Breast epithelium (tissue), 4 donors: ENCODE data around the gene NHP2. TPM values are rescaled to one million over a fixed set of nuclear protein-coding genes. Genes with fewer than 3 reads are reported as not detected.
"Not testable (repeated sequence)": the region's sequence is repeated elsewhere in the genome, so short reads cannot be mapped to it uniquely, and the experiment has no call there.

Experiments used
- DNase-seq, 2 donors: peaks; one replicate each; pipeline ENCODE4 v3.0.0-alpha.2; 2019; ENCODE audit warnings: low spot score in 2 of 2
- H3K27ac ChIP-seq, 2 donors: fragments of 200-600 bp; sonication (generic) in 1 of 2; one replicate each; pipeline ENCODE4 v1.5.1; 2016 to 2019; ENCODE audit warnings: mild to moderate bottlenecking in 1 of 2
- H3K27me3 ChIP-seq, 2 donors: fragments of 200-600 bp; sonication (generic) in 1 of 2; one replicate each; pipeline versions ENCODE4 v1.5.1 to v1.6.0; 2017 to 2019; ENCODE audit warnings: control low read depth in 1 of 2, mild to moderate bottlenecking in 1 of 2
- H3K36me3 ChIP-seq: fragments of 200-600 bp; one replicate; pipeline ENCODE4 v1.5.1; 2019
- H3K4me1 ChIP-seq, 2 donors: fragments of 200-600 bp; sonication (generic); one replicate each; pipeline ENCODE4 v1.5.1; 2016 to 2019; ENCODE audit warnings: control low read depth in 1 of 2
- H3K4me3 ChIP-seq, 3 donors: fragments of 200-600 bp; sonication (generic); 1 replicate in 2 of 3; 2 replicates in 1 of 3; pipeline ENCODE4 v1.5.1; 2016 to 2019; ENCODE audit warnings: mild to moderate bottlenecking in 3 of 3, moderate library complexity in 2 of 3
- H3K9me3 ChIP-seq, 2 donors: fragments of 200-600 bp; sonication (generic) in 1 of 2; one replicate each; pipeline ENCODE4 v1.5.1; 2016 to 2019; ENCODE audit warnings: control low read depth in 1 of 2
- POLR2A ChIP-seq: fragments of 450-650 bp; IDR thresholded peaks from one replicate; pipeline ENCODE4 v1.6.1; 2016; ENCODE audit warnings: antibody characterized with exemption, mild to moderate bottlenecking, moderate library complexity
- POLR2AphosphoS5 ChIP-seq, 3 donors: sonication (generic); formaldehyde crosslinking; IDR thresholded peaks; one replicate each; pipeline ENCODE4 v1.6.1; 2017; ENCODE audit warnings: antibody characterized with exemption in 3 of 3
- intact Hi-C: fragments of 100-400 bp; cut with DNase I; formaldehyde crosslinking; loops from one replicate; pipeline ENCODE4 v1.15.1; 2023; ENCODE audit warnings: low total_unique reads
- total RNA-seq, 3 donors: library from RNA; depleted of rRNA; stranded (reverse); fragments of >200 nt; gene quantifications; one replicate each; pipeline ENCODE4 v1.1.0, GENCODE V29; 2016
- TF ChIP-seq, protein P1 (sequence below), 3 donors: fragments of 450-650 bp; IDR thresholded peaks; one replicate each; pipeline ENCODE4 v1.5.1; 2016 to 2017; ENCODE audit warnings: antibody characterized with exemption in 3 of 3, mild to moderate bottlenecking in 3 of 3, moderate library complexity in 3 of 3

NHP2 gene
- total RNA-seq, 3 donors from 2014 or later: 148 to 256 (median 220) TPM

DNA sequence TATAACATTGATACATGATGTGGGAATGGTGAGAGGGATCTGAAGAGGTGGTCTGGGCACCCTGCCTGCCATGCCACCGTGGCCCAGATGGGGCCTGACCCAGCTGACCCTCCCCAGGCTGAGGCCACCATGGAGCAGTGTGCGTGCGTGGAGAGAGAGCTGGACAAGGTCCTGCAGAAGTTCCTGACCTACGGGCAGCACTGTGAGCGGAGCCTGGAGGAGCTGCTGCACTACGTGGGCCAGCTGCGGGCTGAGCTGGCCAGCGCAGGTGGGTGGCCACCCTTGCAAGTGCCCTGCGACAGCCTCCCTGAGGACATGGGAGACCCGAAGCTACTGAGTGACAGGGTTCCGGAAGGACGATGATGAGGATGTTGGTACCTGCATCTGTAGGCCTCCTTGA lies 15.7 kb downstream of the NHP2 start:
- Histone ChIP-seq H3K27me3 (no peaks in the 10 kb centered on the region), H3K4me3 (no peak overlapping the region), H3K27ac (no peak overlapping the region), H3K4me1 (no peaks in the 10 kb centered on the region), H3K9me3 (no peaks in the 10 kb centered on the region), H3K36me3 (no peaks in the 10 kb centered on the region)
- intact Hi-C loops: no loop called here
- DNase-seq: no peak
- TF ChIP-seq, protein P1, sequence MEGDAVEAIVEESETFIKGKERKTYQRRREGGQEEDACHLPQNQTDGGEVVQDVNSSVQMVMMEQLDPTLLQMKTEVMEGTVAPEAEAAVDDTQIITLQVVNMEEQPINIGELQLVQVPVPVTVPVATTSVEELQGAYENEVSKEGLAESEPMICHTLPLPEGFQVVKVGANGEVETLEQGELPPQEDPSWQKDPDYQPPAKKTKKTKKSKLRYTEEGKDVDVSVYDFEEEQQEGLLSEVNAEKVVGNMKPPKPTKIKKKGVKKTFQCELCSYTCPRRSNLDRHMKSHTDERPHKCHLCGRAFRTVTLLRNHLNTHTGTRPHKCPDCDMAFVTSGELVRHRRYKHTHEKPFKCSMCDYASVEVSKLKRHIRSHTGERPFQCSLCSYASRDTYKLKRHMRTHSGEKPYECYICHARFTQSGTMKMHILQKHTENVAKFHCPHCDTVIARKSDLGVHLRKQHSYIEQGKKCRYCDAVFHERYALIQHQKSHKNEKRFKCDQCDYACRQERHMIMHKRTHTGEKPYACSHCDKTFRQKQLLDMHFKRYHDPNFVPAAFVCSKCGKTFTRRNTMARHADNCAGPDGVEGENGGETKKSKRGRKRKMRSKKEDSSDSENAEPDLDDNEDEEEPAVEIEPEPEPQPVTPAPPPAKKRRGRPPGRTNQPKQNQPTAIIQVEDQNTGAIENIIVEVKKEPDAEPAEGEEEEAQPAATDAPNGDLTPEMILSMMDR (IDR thresholded peaks at IDR 0.05): no peak
- TF ChIP-seq POLR2AphosphoS5 (IDR thresholded peaks at IDR 0.05): no peak
- TF ChIP-seq POLR2A: no peak

DNA sequence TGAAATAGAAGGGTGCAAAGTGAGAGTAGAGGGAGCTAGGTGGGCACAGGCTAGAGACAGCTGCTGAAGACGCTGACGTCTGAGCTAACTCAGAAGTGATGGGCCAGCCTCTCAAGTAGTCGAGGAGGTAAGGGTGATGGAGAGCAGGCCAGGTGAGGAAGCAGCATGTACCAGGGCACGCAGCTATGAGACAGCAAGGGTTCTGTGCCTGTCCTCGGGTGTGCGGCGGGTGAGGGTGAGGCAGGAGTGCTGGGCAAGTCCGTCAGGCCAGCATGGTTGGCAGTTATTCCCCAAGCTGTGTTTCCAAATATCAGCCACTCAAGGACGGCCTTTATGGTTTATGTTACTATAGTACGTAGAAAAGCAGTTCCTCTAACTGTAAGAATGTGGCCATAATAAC lies 16.7 kb downstream of the NHP2 start:
- TF ChIP-seq POLR2A (no peak), POLR2AphosphoS5 (IDR thresholded peaks at IDR 0.05) (no peak)
- TF ChIP-seq, protein P1 (IDR thresholded peaks at IDR 0.05): no peak
- intact Hi-C loops: no loop called here
- Histone ChIP-seq H3K4me1 (peaks cover under 1 to 1% of the 10 kb centered on the region in 2 donors), H3K27me3 (no peaks in the 10 kb centered on the region), H3K27ac (no peak overlapping the region), H3K4me3 (no peak overlapping the region), H3K9me3 (no peaks in the 10 kb centered on the region), H3K36me3 (no peaks in the 10 kb centered on the region)
- no peak for DNase-seq

DNA sequence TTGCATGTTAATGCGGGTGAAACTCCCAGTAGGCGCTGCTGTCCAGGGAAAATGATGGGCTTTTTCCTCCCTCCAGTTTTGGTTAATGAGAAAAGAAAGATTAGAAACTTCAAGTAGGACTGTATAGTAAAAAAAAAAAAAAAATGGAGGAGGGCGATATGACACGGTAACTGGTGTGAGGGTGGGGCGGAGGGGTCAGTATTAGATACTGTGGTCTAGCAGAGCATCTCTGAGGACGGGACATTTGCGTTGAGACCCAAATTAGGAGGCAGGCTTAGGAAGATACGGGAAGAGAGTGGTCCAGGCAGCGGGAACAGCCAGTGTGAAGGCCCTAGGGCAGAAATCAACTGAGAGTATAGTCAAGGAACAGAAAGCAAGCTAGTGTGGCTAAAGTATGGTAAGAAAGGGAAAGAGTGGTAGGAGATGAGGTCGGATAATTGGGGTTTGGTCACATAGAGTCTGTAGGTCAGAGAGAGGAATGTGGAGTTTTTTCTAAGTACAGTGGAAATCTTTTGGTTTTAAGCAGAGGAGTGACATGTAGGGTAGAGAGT lies 22.2 kb downstream of the NHP2 start:
- Histone ChIP-seq H3K27me3 (no peaks in the 10 kb centered on the region), H3K27ac (peak overlapping the region; percentile 92 to 96), H3K4me1 (peaks cover 8 to 9% of the 10 kb centered on the region in 2 donors), H3K36me3 (no peaks in the 10 kb centered on the region), H3K9me3 (no peaks in the 10 kb centered on the region), H3K4me3 (peak overlapping the region; percentile 81 to 88 (median 87))
- TF ChIP-seq, protein P1 (IDR thresholded peaks at IDR 0.05): no peak
- no peak for TF ChIP-seq POLR2A
- TF ChIP-seq POLR2AphosphoS5 (IDR thresholded peaks at IDR 0.05): no peak
- DNase-seq: no peak
- intact Hi-C loops: no loop called here

DNA sequence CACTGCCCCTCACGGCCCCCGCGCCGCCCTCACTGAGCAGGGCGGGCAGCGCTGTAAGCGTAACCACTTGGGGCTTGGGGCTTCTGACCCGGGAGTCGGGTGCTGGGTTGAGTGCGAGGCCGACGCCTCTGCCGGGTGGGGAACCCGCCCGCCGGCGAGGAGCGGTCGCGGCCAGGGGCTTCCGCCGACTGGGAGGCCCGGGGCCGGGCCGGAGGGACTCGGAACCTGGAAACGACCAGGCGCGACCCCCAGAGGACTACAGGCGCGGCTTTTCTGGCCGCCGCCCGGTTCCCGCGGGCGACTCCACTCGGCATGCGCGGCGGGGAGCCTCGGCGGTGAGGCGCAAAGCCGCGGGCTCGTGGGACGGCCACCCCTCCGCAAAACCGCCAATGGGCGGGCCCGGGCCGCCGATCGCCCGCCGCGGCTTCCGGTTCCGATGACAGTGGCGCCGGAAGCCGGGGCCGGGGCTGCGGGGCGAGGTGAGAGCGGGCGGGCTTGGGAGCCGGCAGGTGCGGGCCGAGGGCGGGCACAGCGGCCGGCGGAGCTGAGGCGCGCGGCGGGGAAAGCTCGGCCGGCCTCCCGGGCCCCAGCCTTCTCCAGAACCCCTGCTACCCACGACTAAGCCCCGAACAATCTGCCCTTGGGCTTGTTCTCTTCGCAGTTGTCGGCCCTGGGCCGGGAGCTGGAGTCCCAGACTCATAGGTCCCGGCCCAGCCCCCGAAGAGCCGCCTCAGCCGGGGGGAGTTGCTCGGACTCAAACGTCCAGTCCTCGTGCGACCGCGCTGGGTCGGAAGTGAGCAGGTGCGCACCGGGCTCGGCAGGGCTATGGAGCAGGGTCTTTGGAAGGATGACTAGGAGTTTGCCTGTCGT lies 22.9 kb downstream of the NHP2 start, which contains the start of gene RMND5B:
TSS of gene RMND5B (plus strand) at position 439 of the 870 bp plus-strand sequence. CDS start 7,106 bp downstream, outside the sequence.
- H3K9me3 ChIP-seq: no peaks in the 10 kb centered on the region
- no peaks in the 10 kb centered on the region for H3K36me3 ChIP-seq
- DNase-seq: peak; percentile 71 to 85
- H3K4me3 ChIP-seq: peak within 1 kb of the TSS; percentile 81 to 88 (median 87)
- intact Hi-C loops: no loop called here
- peak in 2 of 3 donors; percentile 64 for TF ChIP-seq POLR2AphosphoS5 (IDR thresholded peaks at IDR 0.05)
- TF ChIP-seq POLR2A: no peak
- peaks cover 8 to 11% of the 10 kb centered on the region in 2 donors for H3K4me1 ChIP-seq
- H3K27me3 ChIP-seq: no peaks in the 10 kb centered on the region
- H3K27ac ChIP-seq: peak within 1 kb of the TSS; percentile 92 to 96

DNA sequence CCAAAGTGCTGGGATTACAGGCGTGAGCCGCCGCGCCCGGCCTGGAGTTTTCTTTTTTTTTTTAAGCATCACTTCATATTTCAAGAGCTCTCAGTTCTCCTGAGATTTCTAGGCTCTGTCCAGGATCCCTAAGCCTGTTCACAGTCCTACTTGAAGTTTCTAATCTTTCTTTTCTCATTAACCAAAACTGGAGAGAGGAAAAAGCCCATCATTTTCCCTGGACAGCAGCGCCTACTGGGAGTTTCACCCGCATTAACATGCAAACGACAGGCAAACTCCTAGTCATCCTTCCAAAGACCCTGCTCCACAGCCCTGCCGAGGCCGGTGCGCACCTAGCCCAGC lies 23.5 kb downstream of the NHP2 start:
- DNase-seq, intact Hi-C loops, H3K27me3 ChIP-seq, H3K36me3 ChIP-seq, H3K9me3 ChIP-seq: not testable (repeated sequence)
- peak overlapping the region; percentile 92 to 96 for H3K27ac ChIP-seq
- TF ChIP-seq POLR2AphosphoS5 (IDR thresholded peaks at IDR 0.05): peak in 1 of 3 donors; percentile 15
- H3K4me1 ChIP-seq: peaks cover 9 to 11% of the 10 kb centered on the region in 2 donors
- H3K4me3 ChIP-seq: peak overlapping the region; percentile 81 to 88 (median 87)

DNA sequence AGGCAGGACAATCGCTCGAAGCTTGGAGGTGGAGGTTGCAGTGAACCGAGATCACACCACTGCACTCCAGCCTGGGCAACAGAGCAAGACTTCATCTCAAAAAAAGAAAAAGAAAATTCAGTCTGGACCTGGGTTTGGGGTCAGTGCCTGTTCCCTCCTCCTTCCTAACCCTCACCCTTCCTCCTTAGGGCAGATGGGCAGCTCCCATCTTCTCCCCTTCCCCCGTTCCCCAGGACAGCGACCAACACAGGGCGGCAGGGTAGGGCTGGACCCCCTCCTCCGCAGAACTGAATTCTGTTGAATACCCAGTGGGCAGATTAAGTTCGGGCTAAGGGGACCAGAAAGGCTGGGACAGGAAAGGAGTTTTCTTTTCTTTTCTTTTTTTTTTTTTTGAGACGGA lies 24.4 kb downstream of the NHP2 start:
- intact Hi-C loops: no loop called here
- Histone ChIP-seq H3K27me3 (no peaks in the 10 kb centered on the region), H3K4me3 (no peak overlapping the region), H3K4me1 (peaks cover 11 to 18% of the 10 kb centered on the region in 2 donors), H3K9me3 (no peaks in the 10 kb centered on the region), H3K27ac (no peak overlapping the region), H3K36me3 (no peaks in the 10 kb centered on the region)
- DNase-seq: no peak
- TF ChIP-seq POLR2AphosphoS5 (IDR thresholded peaks at IDR 0.05): no peak
- TF ChIP-seq, protein P1 (IDR thresholded peaks at IDR 0.05): no peak
- TF ChIP-seq POLR2A: no peak

DNA sequence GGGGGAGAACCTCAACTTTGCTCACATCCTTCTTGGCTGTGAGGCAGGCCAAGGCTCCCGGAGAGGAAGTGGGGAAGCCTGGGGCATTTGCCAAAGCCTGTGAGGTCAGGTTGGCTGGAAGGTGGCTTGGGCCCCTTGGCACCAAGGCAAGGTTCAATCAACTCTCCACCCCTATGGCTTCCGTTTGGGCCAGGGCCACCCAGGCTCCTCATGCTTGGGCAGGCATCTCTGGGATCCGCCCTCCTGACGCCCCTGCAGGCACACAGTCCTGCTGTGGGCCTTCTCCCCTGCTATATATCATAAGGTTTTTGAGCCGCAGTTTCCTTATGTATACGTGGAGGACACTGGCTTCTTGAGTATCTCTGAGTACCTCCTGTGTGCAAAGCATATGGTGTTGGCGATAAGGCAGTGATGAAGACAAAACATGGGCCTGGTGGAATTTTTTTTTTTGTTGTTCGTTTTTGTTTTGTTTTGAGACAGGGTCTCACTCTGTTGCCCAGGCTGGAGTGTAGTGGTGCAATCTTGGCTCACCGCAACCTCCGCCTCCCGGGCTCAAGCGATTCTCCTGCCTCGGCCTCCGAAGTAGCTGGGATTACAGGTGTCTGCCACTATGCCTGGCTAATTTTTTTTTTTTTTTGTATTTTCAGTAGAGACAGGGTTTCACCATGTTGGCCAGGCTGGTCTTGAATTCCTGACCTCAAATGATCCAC lies 26.2 kb downstream of the NHP2 start:
- intact Hi-C loops, H3K27me3 ChIP-seq, H3K9me3 ChIP-seq, DNase-seq, H3K4me3 ChIP-seq, H3K36me3 ChIP-seq: not testable (repeated sequence)
- Histone ChIP-seq H3K4me1 (peaks cover 14 to 32% of the 10 kb centered on the region in 2 donors), H3K27ac (peak overlapping the region; percentile 25 to 35)
